Ovary (tissue), 3 donors: ENCODE results near the gene GRIFIN.

ENCODE experiments used
- POLR2A ChIP-seq: fragments of 450-650 bp; IDR thresholded peaks from one replicate; pipeline ENCODE4 v1.6.1; 2017; ENCODE audit warnings: antibody characterized with exemption, mild to moderate bottlenecking, moderate library complexity
- TF ChIP-seq, protein P1 (sequence below), 3 donors: fragments of 450-650 bp in 2 of 3; fragments of 200-600 bp in 1 of 3; IDR thresholded peaks; one replicate each; pipeline versions ENCODE4 v1.5.1 to v1.8.0; 2016 to 2022; ENCODE audit warnings: antibody characterized with exemption in 3 of 3, mild to moderate bottlenecking in 1 of 3
- donor health status: DM: no; HTN: no; CAD: no.

DNA sequence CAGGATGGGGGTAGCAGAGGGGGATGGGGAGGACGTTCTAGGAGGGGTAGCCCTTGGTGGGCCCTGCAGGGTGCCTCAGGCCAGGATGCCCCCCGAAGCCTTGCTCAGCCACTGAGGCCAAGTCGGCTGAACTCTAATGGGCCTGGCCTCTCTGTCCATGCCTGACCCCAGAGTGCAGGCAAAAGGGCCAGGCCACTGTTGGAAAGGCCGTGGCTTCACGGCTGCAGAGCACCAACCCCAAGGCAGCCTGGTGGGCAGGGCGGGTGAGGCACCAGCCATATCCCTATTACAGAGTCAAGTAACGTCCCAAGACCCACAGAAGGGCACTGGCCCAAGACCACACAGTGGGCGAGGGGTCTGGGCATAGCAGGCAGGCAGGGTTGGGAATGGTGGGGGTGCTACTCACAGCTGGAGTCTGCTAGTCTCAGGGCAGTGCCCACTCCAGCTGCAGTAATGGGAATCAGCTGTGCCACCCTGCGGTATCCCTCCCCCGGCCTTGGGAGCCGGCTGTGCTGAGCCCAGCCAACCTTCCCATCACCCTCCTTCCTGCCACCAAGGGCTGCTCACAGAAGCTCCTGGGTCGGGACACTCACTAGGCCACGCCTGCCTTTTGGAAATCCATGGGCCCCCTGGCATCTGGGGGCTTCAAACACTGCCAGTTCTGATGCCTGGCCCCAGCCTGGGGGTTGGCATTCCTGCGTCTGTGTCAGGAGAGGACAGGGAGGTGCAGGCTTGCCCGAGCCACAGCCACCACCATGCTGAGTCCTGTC is 39.4 kb upstream of the GRIFIN start:
- no peak for TF ChIP-seq POLR2A
- TF ChIP-seq, protein P1, sequence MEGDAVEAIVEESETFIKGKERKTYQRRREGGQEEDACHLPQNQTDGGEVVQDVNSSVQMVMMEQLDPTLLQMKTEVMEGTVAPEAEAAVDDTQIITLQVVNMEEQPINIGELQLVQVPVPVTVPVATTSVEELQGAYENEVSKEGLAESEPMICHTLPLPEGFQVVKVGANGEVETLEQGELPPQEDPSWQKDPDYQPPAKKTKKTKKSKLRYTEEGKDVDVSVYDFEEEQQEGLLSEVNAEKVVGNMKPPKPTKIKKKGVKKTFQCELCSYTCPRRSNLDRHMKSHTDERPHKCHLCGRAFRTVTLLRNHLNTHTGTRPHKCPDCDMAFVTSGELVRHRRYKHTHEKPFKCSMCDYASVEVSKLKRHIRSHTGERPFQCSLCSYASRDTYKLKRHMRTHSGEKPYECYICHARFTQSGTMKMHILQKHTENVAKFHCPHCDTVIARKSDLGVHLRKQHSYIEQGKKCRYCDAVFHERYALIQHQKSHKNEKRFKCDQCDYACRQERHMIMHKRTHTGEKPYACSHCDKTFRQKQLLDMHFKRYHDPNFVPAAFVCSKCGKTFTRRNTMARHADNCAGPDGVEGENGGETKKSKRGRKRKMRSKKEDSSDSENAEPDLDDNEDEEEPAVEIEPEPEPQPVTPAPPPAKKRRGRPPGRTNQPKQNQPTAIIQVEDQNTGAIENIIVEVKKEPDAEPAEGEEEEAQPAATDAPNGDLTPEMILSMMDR (IDR thresholded peaks at IDR 0.05): no peak
